Gastrocnemius medialis (tissue), 4 donors: ENCODE results near the gene IQUB.

Experiments
- POLR2A ChIP-seq, 2 donors: fragments of 450-650 bp; IDR thresholded peaks; one replicate each; pipeline ENCODE4 v1.6.1; 2017; ENCODE audit warnings: antibody characterized with exemption in 2 of 2, mild to moderate bottlenecking in 2 of 2, moderate library complexity in 2 of 2
- TF ChIP-seq, protein P1 (sequence below), 5 experiments: fragments of 450-650 bp in 3 of 5; fragments of 200-600 bp in 2 of 5; sonication (generic) in 2 of 5; IDR thresholded peaks in 4 of 5; conservative IDR thresholded peaks in 1 of 5; 1 replicate in 4 of 5; 2 replicates in 1 of 5; pipeline ENCODE4 v1.5.1; 2016 to 2019; ENCODE audit warnings: antibody characterized with exemption in 5 of 5, mild to moderate bottlenecking in 3 of 5, moderate library complexity in 3 of 5

DNA sequence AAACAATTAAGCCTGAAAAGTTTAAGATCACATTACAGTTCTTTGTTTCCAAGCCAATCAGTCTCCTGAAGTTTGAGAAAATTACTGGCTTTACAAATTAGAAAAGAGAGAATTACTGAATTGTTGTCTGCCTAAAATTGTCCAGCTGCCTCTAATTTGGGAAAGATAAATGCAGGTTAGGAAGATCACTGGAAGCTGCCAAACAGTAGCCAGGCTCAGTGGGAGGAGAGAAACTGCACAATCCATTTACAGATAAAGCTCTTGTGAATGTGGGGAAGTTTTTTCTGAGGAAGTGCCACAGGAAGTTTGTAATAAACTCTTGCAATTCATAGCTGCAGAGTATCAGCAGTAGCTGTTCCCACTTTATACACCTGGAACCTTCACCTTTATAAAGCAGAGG, 100.7 kb downstream of the IQUB start:
- TF ChIP-seq, protein P1, sequence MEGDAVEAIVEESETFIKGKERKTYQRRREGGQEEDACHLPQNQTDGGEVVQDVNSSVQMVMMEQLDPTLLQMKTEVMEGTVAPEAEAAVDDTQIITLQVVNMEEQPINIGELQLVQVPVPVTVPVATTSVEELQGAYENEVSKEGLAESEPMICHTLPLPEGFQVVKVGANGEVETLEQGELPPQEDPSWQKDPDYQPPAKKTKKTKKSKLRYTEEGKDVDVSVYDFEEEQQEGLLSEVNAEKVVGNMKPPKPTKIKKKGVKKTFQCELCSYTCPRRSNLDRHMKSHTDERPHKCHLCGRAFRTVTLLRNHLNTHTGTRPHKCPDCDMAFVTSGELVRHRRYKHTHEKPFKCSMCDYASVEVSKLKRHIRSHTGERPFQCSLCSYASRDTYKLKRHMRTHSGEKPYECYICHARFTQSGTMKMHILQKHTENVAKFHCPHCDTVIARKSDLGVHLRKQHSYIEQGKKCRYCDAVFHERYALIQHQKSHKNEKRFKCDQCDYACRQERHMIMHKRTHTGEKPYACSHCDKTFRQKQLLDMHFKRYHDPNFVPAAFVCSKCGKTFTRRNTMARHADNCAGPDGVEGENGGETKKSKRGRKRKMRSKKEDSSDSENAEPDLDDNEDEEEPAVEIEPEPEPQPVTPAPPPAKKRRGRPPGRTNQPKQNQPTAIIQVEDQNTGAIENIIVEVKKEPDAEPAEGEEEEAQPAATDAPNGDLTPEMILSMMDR (IDR thresholded peaks at IDR 0.05 in 4 of 5, conservative IDR thresholded peaks at IDR 0.05 in 1 of 5), result no peak
- TF ChIP-seq POLR2A (IDR thresholded peaks at IDR 0.05), result no peak
